Upper lobe of right lung (tissue), 1 donor: Measurements from ENCODE around the gene LYSET. TPM values are rescaled to one million over a fixed set of nuclear protein-coding genes. Genes with fewer than 3 reads are reported as not detected.

Source experiments
- ATAC-seq: fragments of 200-7000 bp; cut with Tn5 transposase; one replicate; pipeline ENCODE4 v1.9.1; 2020; ENCODE audit warnings: mild to moderate bottlenecking, moderate library complexity
- DNase-seq: peaks from one replicate; pipeline ENCODE4 v3.0.0-alpha.2; 2020
- H3K27ac ChIP-seq: fragments of 200-600 bp; one replicate; pipeline ENCODE4 v1.8.0; 2022
- H3K27me3 ChIP-seq: fragments of 200-600 bp; one replicate; pipeline ENCODE4 v1.8.0; 2022; ENCODE audit warnings: mild to moderate bottlenecking
- H3K36me3 ChIP-seq: fragments of 200-600 bp; one replicate; pipeline ENCODE4 v1.8.0; 2022
- H3K4me1 ChIP-seq: fragments of 200-600 bp; one replicate; pipeline ENCODE4 v1.8.0; 2022
- H3K4me3 ChIP-seq: fragments of 200-600 bp; one replicate; pipeline ENCODE4 v1.8.0; 2022; ENCODE audit warnings: mild to moderate bottlenecking
- H3K9me3 ChIP-seq: fragments of 200-600 bp; one replicate; pipeline ENCODE4 v1.8.0; 2022
- intact Hi-C: fragments of 100-400 bp; cut with DNase I; formaldehyde crosslinking; loops from one replicate; pipeline ENCODE4 v1.11.0; 2022
- total RNA-seq: library from RNA; stranded (reverse); fragmentation: NEBNext Ultra II Directional; extraction: Animal tissue kit (Norgen Biotek cat#: 25700); gene quantifications from one replicate; pipeline ENCODE4 v1.2.1, GENCODE V29; 2021
- TF ChIP-seq, protein P1 (sequence below): fragments of 200-600 bp; IDR thresholded peaks from one replicate; pipeline ENCODE4 v1.8.0; 2022; ENCODE audit warnings: antibody characterized with exemption
- donor health status: DM: no; HTN: yes; CAD: no; lungs with severe emphysema.

LYSET gene
- total RNA-seq, 1 donor from 2014 or later: 33.0 TPM

DNA sequence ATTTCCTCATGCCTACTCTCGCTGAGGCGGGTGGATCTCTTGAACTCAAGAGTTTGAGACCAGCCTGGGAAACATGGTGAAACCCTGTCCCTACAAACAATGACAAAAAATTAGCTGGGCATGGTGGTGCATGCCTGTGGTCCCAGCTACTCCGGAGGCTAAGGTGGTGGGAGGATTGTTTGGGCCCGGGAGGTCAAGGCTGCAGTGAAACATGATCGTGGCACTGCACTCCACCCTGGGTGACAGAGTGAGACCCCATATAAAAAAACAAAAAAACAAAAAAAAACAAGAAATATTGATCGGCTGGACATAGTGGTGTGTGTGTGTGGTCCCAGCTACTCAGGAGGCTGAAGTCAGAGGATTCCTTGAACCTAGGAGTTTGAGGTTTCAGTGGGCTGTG lies 9.6 kb upstream of the LYSET start:
- DNase-seq (peak; percentile 20), ATAC-seq (no peak)
- Histone ChIP-seq H3K4me1 (peaks cover 6% of the 10 kb centered on the region), H3K9me3 (no peaks in the 10 kb centered on the region), H3K4me3 (no peak overlapping the region), H3K27me3 (no peaks in the 10 kb centered on the region), H3K36me3 (no peaks in the 10 kb centered on the region), H3K27ac (no peak overlapping the region)
- TF ChIP-seq, protein P1, sequence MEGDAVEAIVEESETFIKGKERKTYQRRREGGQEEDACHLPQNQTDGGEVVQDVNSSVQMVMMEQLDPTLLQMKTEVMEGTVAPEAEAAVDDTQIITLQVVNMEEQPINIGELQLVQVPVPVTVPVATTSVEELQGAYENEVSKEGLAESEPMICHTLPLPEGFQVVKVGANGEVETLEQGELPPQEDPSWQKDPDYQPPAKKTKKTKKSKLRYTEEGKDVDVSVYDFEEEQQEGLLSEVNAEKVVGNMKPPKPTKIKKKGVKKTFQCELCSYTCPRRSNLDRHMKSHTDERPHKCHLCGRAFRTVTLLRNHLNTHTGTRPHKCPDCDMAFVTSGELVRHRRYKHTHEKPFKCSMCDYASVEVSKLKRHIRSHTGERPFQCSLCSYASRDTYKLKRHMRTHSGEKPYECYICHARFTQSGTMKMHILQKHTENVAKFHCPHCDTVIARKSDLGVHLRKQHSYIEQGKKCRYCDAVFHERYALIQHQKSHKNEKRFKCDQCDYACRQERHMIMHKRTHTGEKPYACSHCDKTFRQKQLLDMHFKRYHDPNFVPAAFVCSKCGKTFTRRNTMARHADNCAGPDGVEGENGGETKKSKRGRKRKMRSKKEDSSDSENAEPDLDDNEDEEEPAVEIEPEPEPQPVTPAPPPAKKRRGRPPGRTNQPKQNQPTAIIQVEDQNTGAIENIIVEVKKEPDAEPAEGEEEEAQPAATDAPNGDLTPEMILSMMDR: no peak
- intact Hi-C loops: no loop called here

DNA sequence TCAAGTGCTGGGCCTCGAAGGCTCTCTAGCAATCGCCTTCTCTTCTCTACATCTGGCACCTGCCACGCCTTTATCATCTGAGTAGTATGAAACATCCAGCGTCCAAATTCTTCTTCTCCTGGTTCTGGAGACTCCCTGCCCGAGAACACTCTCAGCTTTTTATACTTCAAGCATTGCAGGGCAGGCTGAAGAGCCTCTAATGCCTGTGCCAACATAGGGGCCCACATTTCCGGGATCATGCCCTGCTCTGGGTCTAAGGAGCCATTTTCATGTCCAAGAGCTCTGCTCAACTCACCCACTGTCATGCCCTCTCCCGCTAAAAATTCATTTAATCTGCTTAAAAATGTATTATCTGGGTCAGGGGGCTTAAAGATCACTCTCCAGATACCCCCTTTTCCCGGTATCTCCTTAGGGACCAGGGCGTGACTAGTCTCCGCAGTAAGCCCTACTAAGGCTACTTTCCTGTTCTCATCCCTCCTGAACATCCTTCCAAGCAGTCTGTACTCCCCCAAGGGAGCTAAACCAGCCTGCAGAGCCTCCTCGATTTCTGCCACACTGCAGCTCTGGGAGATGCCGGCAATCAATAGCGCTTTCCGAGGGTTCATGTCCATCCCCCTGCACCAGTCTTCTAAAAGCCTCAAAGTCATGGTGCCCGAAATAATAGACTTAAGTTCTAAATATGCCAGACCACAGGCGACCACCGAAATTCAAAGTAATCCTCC lies 1.4 kb upstream of the LYSET start:
- intact Hi-C loops: no loop called here
- peak; percentile 19 for ATAC-seq
- TF ChIP-seq, protein P1: no peak
- peaks cover 26% of the 10 kb centered on the region for H3K4me1 ChIP-seq
- H3K9me3 ChIP-seq: no peaks in the 10 kb centered on the region
- no peaks in the 10 kb centered on the region for H3K27me3 ChIP-seq
- H3K4me3 ChIP-seq: peak overlapping the region; percentile 95
- H3K27ac ChIP-seq: peak overlapping the region; percentile 97
- peak; percentile 66 for DNase-seq
- H3K36me3 ChIP-seq: peaks cover 29% of the 10 kb centered on the region

DNA sequence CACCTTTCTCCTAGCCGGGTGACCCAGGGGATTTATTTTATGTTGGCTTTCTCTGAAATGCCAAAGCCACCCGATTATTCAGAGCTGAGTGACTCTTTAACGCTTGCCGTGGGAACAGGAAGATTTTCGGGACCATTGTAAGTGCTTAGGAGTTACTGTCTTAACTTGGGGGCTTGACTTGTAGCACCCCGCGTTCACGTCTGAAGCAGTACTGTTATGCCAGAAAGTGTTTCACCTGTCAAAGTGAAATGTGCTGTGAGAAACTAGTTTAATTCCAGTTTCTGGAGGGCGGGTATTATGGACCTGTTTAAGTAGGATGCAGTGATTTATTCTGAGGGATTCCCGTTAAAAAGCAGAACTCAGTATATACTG lies 218 bp downstream of the LYSET start:
- intact Hi-C loops: no loop called here
- DNase-seq: no peak
- ATAC-seq: no peak
- Histone ChIP-seq H3K4me3 (peak overlapping the region; percentile 95), H3K4me1 (peaks cover 29% of the 10 kb centered on the region), H3K27me3 (no peaks in the 10 kb centered on the region), H3K36me3 (peaks cover 33% of the 10 kb centered on the region), H3K27ac (peak overlapping the region; percentile 97), H3K9me3 (no peaks in the 10 kb centered on the region)
- TF ChIP-seq, protein P1: no peak

DNA sequence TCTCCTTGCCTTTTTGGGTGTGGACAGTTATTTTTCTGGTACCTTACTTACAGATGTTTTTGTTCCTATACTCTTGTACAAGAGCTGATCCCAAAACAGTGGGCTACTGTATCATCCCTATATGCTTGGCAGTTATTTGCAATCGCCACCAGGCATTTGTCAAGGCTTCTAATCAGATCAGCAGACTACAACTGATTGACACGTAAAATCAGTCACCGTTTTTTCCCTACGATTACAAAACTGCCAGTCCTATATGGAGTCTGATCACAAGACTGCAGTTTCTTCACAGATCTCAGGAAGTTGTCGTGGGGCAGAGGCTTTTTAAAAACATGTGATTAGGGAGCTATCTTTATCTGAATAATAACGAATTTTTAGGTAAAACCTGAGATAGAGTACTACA lies 1.3 kb downstream of the LYSET start:
- intact Hi-C loops: no loop called here
- ATAC-seq (no peak), DNase-seq (no peak)
- Histone ChIP-seq H3K27me3 (no peaks in the 10 kb centered on the region), H3K4me3 (peak overlapping the region; percentile 95), H3K9me3 (no peaks in the 10 kb centered on the region), H3K4me1 (peaks cover 29% of the 10 kb centered on the region), H3K27ac (peak overlapping the region; percentile 48), H3K36me3 (peaks cover 30% of the 10 kb centered on the region)
- TF ChIP-seq, protein P1: no peak

DNA sequence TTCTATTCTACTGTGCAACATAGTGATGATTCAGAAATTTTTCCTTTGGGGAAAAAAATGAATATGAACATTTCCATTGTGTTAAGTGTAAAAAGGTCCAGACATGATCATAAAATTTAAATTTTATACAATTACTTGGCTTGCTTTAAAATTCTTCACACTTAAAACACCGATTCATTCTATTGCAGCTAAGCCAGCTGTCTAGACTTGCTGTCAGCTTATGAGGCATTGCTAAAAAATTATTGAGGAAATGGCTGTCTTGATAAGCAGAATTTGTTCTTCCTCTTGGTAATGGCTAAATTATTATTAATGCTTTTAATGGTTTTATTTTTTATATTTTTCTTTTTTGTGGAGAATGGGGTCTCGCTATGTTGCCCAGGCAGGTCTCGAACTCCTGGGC lies 1.8 kb downstream of the LYSET start:
- TF ChIP-seq, protein P1: no peak
- Histone ChIP-seq H3K9me3 (no peaks in the 10 kb centered on the region), H3K4me3 (no peak overlapping the region), H3K36me3 (peaks cover 27% of the 10 kb centered on the region), H3K4me1 (peaks cover 29% of the 10 kb centered on the region), H3K27ac (no peak overlapping the region), H3K27me3 (no peaks in the 10 kb centered on the region)
- intact Hi-C loops: no loop called here
- DNase-seq: no peak
- ATAC-seq: no peak
